Lung (tissue), 12 donors: Measurements from ENCODE around the gene SHC3. TPM values are rescaled to one million over a fixed set of nuclear protein-coding genes. Genes with fewer than 3 reads are reported as not detected.

ENCODE experiments used
- ATAC-seq: fragments of 200-7000 bp; cut with Tn5 transposase; one replicate; pipeline ENCODE4 v1.9.1; 2020; ENCODE audit warnings: moderate number of reproducible peaks; ENCODE audit not compliant: insufficient read depth, low FRiP score
- DNase-seq, 3 donors: peaks; one replicate each; pipeline ENCODE4 v3.0.0-alpha.2; 2013 to 2017
- H3K27ac ChIP-seq, 2 donors: one replicate each; pipeline ENCODE4 v1.5.1; 2013; ENCODE audit warnings: mild to moderate bottlenecking in 2 of 2, moderate library complexity in 2 of 2, control low read depth in 1 of 2, inconsistent platforms in 1 of 2, low read depth in 1 of 2, low read length in 1 of 2
- H3K27me3 ChIP-seq, 3 donors: one replicate each; pipeline ENCODE4 v1.5.1; 2013; ENCODE audit warnings: low read length in 2 of 3; ENCODE audit not compliant: control insufficient read depth in 3 of 3, insufficient read depth in 3 of 3
- H3K36me3 ChIP-seq, 4 donors: one replicate each; pipeline ENCODE4 v1.5.1; 2013; ENCODE audit warnings: low read length in 4 of 4, mild to moderate bottlenecking in 1 of 4, moderate library complexity in 1 of 4; ENCODE audit not compliant: control insufficient read depth in 4 of 4, insufficient read depth in 4 of 4
- H3K4me1 ChIP-seq, 5 donors: one replicate each; pipeline ENCODE4 v1.5.1; 2013; ENCODE audit warnings: low read length in 5 of 5, mild to moderate bottlenecking in 2 of 5, moderate library complexity in 1 of 5; ENCODE audit not compliant: control insufficient read depth in 5 of 5, insufficient read depth in 5 of 5
- H3K4me3 ChIP-seq: one replicate; pipeline ENCODE4 v1.5.1; 2013; ENCODE audit warnings: mild to moderate bottlenecking, control low read depth, moderate library complexity
- H3K9ac ChIP-seq, 2 donors: one replicate each; pipeline ENCODE4 v1.5.1; 2013; ENCODE audit warnings: low read length in 2 of 2, control low read depth in 1 of 2; ENCODE audit not compliant: insufficient read depth in 1 of 2
- H3K9me3 ChIP-seq, 4 donors: one replicate each; pipeline ENCODE4 v1.5.1; 2013; ENCODE audit warnings: low read length in 3 of 4, mild to moderate bottlenecking in 1 of 4, moderate library complexity in 1 of 4; ENCODE audit not compliant: control insufficient read depth in 4 of 4, insufficient read depth in 3 of 4
- WGBS, 2 donors: extraction: QIAGEN DNeasy Blood & Tissue Kit; methylation state at CpG; one replicate each; pipeline ENCODE4 v1.1.7; 2013; 5-methylcytosine and 5-hydroxymethylcytosine counted together
- polyA plus RNA-seq, 2 donors: library from polyadenylated mRNA; stranded (reverse); fragments of 200-250 nt; gene quantifications; one replicate each; pipeline ENCODE4 v1.2.1, GENCODE V29; 2013
- total RNA-seq, 2 donors: library from RNA; depleted of rRNA in 1 of 2; stranded (reverse); fragments of >200 nt in 1 of 2; gene quantifications; one replicate each; pipeline ENCODE4 v1.2.1, GENCODE V29; 2014 to 2021
- TF ChIP-seq, protein P1 (sequence below): IDR thresholded peaks from 2 replicates; pipeline ENCODE4 v1.5.1; 2012; ENCODE audit warnings: mild to moderate bottlenecking; ENCODE audit errors: control extremely low read depth, extremely low read depth
- donor health status: control.
- donor health status: control.
- donor health status: Bipolar disorder and iron deficiency.
- donor health status: healthy.
- donor health status: DM: yes; HTN: yes; CAD: no.

The SHC3 gene
- total and polyA plus RNA-seq, 4 donors: 1.8 to 19.2 (median 4.0) TPM

DNA sequence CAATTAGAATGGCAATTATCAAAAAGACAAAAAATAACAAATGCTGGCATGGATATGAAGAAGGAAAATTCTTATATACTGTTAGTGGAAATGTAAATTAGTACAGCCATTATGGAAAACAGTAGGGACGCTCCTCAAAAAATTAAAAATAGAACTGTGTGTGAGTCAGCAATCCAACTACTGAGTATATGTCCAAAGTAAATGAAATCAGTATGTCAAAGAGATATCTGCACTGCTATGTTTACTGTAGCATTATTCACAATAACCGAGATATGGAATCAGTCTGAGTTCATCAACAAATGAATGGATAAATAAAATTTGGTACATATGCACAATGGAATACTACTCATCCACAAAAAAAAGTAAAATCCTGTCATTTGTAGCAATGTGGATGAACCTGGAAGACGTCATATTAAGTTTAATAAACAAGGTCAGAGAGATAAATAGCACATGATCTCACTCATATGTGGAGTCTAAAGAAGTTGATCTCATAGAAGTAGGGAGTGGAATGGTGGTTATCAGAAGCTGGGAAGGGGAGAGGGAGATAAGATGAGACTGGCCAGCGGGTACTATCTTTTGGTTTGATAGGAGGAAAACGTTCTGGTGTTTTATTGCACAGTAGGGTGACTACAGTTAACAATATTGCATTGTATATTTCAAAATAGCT is 16.6 kb upstream of the SHC3 start:
- Histone ChIP-seq H3K9me3 (peaks cover 0 to 14% (median 1%) of the 10 kb centered on the region in 4 donors), H3K9ac (no peak overlapping the region), H3K4me3 (no peak overlapping the region), H3K36me3 (no peaks in the 10 kb centered on the region), H3K4me1 (no peaks in the 10 kb centered on the region), H3K27ac (no peak overlapping the region), H3K27me3 (no peaks in the 10 kb centered on the region)
- TF ChIP-seq, protein P1, sequence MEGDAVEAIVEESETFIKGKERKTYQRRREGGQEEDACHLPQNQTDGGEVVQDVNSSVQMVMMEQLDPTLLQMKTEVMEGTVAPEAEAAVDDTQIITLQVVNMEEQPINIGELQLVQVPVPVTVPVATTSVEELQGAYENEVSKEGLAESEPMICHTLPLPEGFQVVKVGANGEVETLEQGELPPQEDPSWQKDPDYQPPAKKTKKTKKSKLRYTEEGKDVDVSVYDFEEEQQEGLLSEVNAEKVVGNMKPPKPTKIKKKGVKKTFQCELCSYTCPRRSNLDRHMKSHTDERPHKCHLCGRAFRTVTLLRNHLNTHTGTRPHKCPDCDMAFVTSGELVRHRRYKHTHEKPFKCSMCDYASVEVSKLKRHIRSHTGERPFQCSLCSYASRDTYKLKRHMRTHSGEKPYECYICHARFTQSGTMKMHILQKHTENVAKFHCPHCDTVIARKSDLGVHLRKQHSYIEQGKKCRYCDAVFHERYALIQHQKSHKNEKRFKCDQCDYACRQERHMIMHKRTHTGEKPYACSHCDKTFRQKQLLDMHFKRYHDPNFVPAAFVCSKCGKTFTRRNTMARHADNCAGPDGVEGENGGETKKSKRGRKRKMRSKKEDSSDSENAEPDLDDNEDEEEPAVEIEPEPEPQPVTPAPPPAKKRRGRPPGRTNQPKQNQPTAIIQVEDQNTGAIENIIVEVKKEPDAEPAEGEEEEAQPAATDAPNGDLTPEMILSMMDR: no peak
- 72 to 79% methylated on average over 5 of the region's 5 CpGs for WGBS, 2 donors
- DNase-seq (no peak), ATAC-seq (no peak)

DNA sequence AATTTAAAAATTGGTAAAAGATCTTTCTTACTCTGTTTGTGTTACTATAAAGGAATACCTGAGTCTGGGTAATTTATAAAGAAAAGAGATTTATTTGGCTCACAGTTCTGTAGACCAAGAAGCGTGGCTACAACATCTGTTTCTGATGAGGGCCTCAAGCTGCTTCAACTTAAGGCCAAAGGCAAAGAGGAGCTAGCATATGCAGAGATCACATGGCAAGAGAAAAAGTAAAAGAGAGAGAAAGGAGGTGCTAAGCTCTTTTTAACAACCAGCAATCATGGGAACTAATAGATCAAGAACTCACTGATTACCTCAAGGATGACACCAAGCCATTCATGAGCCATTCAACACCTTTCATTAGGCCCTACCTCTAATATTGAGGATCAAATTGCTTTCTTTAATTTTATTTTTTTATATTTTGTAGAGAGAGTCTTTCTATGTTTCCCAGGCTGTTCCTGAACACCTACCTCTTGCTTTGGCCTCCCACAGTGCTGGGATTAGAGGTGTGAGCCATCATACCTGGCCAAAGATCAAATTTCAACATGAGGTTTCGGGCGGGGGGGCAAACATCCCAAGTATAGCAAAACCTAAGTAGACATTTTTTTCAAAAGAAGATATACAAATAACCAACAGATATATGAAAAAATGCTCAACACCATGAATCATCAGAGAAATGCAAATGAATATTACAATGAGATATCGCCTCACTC is 16.0 kb upstream of the SHC3 start:
- no peak overlapping the region for H3K27ac ChIP-seq
- H3K9ac ChIP-seq: no peak overlapping the region
- H3K27me3 ChIP-seq: no peaks in the 10 kb centered on the region
- DNase-seq (no peak), ATAC-seq (no peak)
- peaks cover 0 to 14% (median 1%) of the 10 kb centered on the region in 4 donors for H3K9me3 ChIP-seq
- H3K4me3 ChIP-seq: no peak overlapping the region
- TF ChIP-seq, protein P1: no peak
- no peaks in the 10 kb centered on the region for H3K36me3 ChIP-seq
- 94 to 97% methylated on average over 4 of the region's 4 CpGs for WGBS, 2 donors
- no peaks in the 10 kb centered on the region for H3K4me1 ChIP-seq

DNA sequence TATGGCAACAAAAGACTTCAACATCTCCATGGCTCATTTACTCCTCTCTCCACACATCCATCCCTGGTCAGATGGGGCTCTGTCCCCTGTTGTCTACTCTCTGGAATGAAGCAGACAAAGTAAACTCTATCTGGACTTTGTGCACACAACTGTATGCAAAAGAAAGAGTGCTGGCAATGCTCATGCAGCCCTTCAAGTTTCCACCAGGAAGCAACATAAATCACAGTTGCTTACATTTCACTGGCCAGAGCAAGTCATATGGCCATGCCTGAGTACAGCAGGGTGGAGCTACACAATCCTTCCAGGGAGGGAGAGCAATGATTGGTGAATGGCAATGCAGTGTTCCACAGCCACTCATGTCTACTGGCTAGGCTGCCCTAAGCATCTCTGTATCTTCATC is 12.4 kb upstream of the SHC3 start:
- H3K4me3 ChIP-seq: no peak overlapping the region
- no peak overlapping the region for H3K9ac ChIP-seq
- no peak overlapping the region for H3K27ac ChIP-seq
- TF ChIP-seq, protein P1: no peak
- DNase-seq: no peak
- no peaks in the 10 kb centered on the region for H3K27me3 ChIP-seq
- H3K9me3 ChIP-seq: peaks cover 0 to 4% (median 0%) of the 10 kb centered on the region in 4 donors
- no peak for ATAC-seq
- H3K4me1 ChIP-seq: no peaks in the 10 kb centered on the region
- no peaks in the 10 kb centered on the region for H3K36me3 ChIP-seq
